Cardiac muscle cell (in vitro differentiated cells and primary cell): ENCODE data around the gene TAF5L. TPM values are rescaled to one million over a fixed set of nuclear protein-coding genes. Genes with fewer than 3 reads are reported as not detected.

Experiments used
- DNase-seq, 2 donors: peaks; one replicate each; pipeline versions ENCODE4 v3.0.0 to v3.0.0-alpha.2; 2010 to 2017; ENCODE audit warnings: low read depth in 1 of 2, low spot score in 1 of 2
- H3K27ac ChIP-seq: fragments of 200-600 bp; sonication (generic); 2 replicates; pipeline ENCODE4 v1.5.1; 2016
- H3K27me3 ChIP-seq: fragments of 200-600 bp; sonication (generic); 2 replicates; pipeline ENCODE4 v1.6.0; 2016; ENCODE audit warnings: control low read depth
- H3K36me3 ChIP-seq: fragments of 200-600 bp; sonication (generic); 2 replicates; pipeline ENCODE4 v1.5.1; 2016; ENCODE audit warnings: control low read depth
- H3K4me1 ChIP-seq: fragments of 200-600 bp; sonication (generic); 2 replicates; pipeline ENCODE4 v1.8.1; 2017; ENCODE audit warnings: low read depth, mild to moderate bottlenecking, mixed run types
- H3K4me3 ChIP-seq: fragments of 200-600 bp; sonication (generic); 2 replicates; pipeline ENCODE4 v1.5.1; 2016; ENCODE audit warnings: mild to moderate bottlenecking
- H3K9me3 ChIP-seq: fragments of 200-600 bp; sonication (generic); 2 replicates; pipeline ENCODE4 v1.5.1; 2017; ENCODE audit warnings: low read depth, mild to moderate bottlenecking, control low read depth
- polyA plus RNA-seq: library from polyadenylated mRNA; unstranded; fragments of >200 nt; fragmentation: Nextera tagmentation; extraction: Ambion mirVana; gene quantifications from 2 replicates; pipeline ENCODE4 v1.2.1, GENCODE V29; 2016
- total RNA-seq: library from RNA; depleted of rRNA; stranded (reverse); fragments of >200 nt; gene quantifications from 2 replicates; pipeline ENCODE4 v1.2.3, GENCODE V29; 2016
- TF ChIP-seq, protein P1 (sequence below): IDR thresholded peaks from 2 replicates; pipeline ENCODE4 v1.5.1; 2012; ENCODE audit warnings: low read depth, mild to moderate bottlenecking, low read length

The TAF5L gene
- total and polyA plus RNA-seq, 2 experiments from 2014 or later = 2.5 to 9.6 TPM

DNA sequence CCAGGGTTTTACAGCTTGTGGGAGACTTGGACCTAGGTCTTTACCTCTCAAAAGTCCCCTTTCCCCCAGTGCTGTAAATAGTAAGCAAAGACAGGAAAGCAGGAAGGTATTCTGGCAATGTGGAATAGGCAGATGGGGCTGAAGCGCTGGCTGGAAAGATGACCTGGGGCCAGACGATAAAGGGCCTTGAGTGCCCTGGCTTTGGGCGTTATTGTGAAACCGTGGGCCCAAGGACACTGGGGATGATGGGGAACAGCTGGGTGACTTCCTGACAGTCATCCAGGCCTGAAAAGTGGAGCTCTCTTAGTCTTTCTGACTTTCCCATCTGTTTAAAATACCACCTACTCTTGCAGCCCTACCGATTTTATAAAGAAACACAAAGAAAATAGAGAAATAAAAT lies 16.5 kb upstream of the TAF5L start:
- no peak for DNase-seq
- Histone ChIP-seq H3K4me3 (no peak overlapping the region), H3K27me3 (no peaks in the 10 kb centered on the region), H3K4me1 (no peaks in the 10 kb centered on the region), H3K27ac (no peak overlapping the region), H3K9me3 (no peaks in the 10 kb centered on the region), H3K36me3 (peaks cover 14% of the 10 kb centered on the region)
- TF ChIP-seq, protein P1, sequence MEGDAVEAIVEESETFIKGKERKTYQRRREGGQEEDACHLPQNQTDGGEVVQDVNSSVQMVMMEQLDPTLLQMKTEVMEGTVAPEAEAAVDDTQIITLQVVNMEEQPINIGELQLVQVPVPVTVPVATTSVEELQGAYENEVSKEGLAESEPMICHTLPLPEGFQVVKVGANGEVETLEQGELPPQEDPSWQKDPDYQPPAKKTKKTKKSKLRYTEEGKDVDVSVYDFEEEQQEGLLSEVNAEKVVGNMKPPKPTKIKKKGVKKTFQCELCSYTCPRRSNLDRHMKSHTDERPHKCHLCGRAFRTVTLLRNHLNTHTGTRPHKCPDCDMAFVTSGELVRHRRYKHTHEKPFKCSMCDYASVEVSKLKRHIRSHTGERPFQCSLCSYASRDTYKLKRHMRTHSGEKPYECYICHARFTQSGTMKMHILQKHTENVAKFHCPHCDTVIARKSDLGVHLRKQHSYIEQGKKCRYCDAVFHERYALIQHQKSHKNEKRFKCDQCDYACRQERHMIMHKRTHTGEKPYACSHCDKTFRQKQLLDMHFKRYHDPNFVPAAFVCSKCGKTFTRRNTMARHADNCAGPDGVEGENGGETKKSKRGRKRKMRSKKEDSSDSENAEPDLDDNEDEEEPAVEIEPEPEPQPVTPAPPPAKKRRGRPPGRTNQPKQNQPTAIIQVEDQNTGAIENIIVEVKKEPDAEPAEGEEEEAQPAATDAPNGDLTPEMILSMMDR = no peak

DNA sequence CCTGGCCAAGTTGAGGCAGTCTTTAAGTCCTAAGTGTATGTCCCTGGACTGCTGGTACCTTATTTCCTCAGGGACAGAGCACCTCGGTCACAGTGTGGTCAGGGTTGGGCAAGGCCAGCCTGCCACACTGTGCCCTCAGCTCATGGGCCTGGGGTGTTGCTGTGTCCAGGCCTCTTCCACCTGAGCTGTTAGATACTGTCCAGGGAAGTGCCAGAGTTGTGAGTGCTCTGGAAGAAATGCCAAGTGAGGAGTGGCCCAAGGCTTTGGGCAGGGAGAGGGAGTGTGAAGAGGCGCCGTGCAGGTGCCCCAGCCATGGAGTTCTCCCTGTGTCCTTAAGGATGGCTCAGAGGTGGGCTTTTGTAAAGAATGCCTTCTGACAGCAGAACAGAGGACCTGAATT lies 15.4 kb upstream of the TAF5L start:
- H3K9me3 ChIP-seq = no peaks in the 10 kb centered on the region
- H3K4me3 ChIP-seq = no peak overlapping the region
- DNase-seq = no peak
- H3K36me3 ChIP-seq = peaks cover 18% of the 10 kb centered on the region
- H3K27me3 ChIP-seq = no peaks in the 10 kb centered on the region
- TF ChIP-seq, protein P1 = no peak
- no peak overlapping the region for H3K27ac ChIP-seq
- H3K4me1 ChIP-seq = no peaks in the 10 kb centered on the region

DNA sequence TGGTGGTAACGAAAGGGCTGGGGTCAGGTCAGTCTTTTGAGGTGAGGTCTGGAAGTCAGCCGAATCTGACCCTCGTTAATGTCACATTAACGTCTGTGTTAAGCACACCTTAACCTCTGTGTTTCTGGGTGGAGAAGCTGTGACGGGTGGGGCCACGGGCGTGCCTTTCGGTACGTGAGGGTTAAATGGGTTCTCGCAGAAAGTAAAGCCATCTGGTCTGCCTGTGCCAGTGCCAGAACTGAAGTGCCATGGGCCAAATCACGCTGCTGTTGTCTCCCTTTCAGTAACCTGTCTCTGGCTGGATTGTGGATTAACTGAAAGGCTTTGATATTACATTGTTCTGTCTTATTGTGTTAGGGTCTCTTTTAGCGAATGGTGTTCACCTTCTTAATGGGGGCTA lies 14.5 kb upstream of the TAF5L start:
- TF ChIP-seq, protein P1 = no peak
- no peaks in the 10 kb centered on the region for H3K9me3 ChIP-seq
- peaks cover 23% of the 10 kb centered on the region for H3K36me3 ChIP-seq
- H3K4me3 ChIP-seq = no peak overlapping the region
- no peaks in the 10 kb centered on the region for H3K27me3 ChIP-seq
- no peaks in the 10 kb centered on the region for H3K4me1 ChIP-seq
- H3K27ac ChIP-seq = no peak overlapping the region
- no peak for DNase-seq

DNA sequence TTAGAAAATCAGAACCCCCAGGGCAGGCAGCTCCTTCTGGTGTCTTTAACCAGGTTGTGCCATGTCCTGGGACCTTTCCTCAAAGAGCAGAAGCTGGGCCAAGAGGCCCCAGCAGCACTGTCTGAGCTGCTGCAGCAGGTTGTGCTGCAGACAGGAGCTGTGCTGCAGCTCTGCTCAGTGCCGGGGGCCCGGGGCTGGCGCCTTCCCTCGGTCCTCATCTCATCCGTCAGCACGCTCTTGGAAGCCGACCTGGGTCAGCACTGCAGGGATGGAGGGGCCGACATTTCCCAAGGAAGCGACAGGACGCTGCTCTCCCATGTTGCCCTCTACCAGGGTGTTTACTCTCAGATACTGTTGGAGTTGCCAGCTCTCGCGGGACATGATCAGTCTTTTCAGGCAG lies 11.8 kb upstream of the TAF5L start:
- no peaks in the 10 kb centered on the region for H3K9me3 ChIP-seq

DNA sequence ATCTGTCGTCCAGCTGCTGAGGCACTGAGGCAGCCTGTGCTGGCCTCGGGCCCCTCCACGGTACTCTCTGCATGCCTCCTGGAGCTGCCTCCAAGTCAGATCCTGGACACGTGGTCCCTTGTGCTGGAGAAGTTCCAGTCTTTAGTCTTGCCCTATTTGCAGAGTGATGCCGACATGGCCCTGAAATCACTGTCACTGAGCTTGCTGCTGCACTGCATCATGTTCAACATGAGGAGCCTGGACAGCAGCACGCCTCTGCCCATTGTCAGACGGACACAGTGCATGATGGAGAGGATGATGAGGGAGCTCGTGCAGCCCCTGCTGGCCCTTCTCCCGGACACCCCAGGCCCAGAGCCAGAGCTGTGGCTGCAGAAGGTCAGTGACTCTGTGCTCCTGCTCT lies 10.1 kb upstream of the TAF5L start:
- TF ChIP-seq, protein P1 = no peak
- no peak for DNase-seq
- Histone ChIP-seq H3K4me1 (no peaks in the 10 kb centered on the region), H3K4me3 (no peak overlapping the region), H3K9me3 (no peaks in the 10 kb centered on the region), H3K27ac (no peak overlapping the region), H3K36me3 (peaks cover 17% of the 10 kb centered on the region), H3K27me3 (no peaks in the 10 kb centered on the region)

More for the DNA sequence above, 11.8 kb upstream of the TAF5L start:
- H3K4me1 ChIP-seq = no peaks in the 10 kb centered on the region
- no peaks in the 10 kb centered on the region for H3K27me3 ChIP-seq
- peaks cover 17% of the 10 kb centered on the region for H3K36me3 ChIP-seq
- TF ChIP-seq, protein P1 = no peak
- peak in 1 of 2 donors; percentile 73 for DNase-seq
- H3K27ac ChIP-seq = peak overlapping the region; percentile 42
- H3K4me3 ChIP-seq = no peak overlapping the region

DNA sequence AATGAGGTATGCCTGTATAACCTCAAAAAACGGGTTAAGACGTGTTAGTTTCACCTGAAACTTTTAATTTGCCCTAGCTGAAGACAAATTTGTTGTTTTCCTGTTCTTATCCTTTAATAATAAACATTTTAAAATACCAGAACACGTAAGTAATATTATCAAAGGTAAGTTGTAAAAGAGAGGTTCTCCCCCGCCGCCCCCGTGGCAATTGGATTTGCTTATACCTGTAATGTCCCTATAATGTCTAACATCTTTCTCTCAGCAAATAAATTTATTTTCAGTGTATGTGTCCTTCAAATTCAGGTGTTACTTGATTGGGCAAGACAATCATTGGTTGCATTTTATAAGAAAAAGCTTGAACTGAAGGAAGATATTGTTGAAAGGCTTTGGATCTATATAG lies 6.0 kb upstream of the TAF5L start:
- H3K4me1 ChIP-seq = peaks cover 7% of the 10 kb centered on the region
- TF ChIP-seq, protein P1 = no peak
- no peaks in the 10 kb centered on the region for H3K27me3 ChIP-seq
- no peak overlapping the region for H3K27ac ChIP-seq
- H3K36me3 ChIP-seq = peaks cover 12% of the 10 kb centered on the region
- no peak overlapping the region for H3K4me3 ChIP-seq
- no peaks in the 10 kb centered on the region for H3K9me3 ChIP-seq
- DNase-seq = no peak
